Measurements from ENCODE around the gene PCNX1.

Gene PCNX1

DNA sequence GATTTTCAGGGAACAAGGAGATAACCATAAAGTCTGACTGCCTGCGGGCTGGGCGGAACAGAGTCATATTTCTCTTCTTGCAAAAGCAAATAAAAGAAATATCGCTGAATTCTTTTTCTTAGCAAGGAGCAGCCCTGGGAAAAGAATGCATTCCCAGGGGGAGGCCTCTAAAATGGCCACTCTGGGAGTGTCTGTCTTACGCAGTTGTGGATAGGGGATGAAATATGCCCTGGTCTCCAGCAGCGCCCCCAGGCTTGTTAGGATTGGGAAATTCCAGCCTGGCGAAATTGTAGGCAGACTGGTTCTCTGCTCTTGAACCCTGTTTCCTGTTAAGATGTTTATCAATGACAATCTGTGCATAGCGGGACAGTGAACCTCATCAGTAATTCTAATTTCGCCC is 40.5 kb downstream of the PCNX1 start:
- Mint-ChIP-seq H3K9me3 (peaks cover 40% of the 10 kb centered on the region), H3K27me3 (no peaks in the 10 kb centered on the region), H3K36me3 (ENCODE audit: low read depth) (peaks cover 62% of the 10 kb centered on the region), H3K27ac (no peak overlapping the region), H3K4me3 (no peak overlapping the region), H3K4me1 (peaks cover 27% of the 10 kb centered on the region)
- ATAC-seq, result no peak
- DNase-seq, result no peak

DNA sequence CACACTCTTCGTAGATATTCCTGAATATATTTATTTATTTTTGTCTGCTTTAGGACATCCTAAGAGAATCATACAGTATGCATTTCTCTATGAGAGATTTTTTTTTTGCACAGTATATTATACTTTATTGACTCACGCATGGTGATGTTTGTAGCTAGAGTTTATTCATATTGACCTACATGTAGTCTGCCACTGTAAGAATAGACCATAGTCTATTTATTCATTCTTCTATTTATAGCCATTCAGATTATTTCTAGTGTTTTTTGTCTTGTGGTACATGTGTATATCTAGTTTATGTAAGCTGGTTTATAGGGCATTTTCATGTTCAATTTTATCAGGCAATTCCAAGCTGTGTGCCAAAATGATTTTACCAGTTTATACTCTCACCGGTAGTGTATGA is 45.2 kb downstream of the PCNX1 start:
- H3K9me3 Mint-ChIP-seq, result peaks cover 8% of the 10 kb centered on the region
- H3K27ac Mint-ChIP-seq, result no peak overlapping the region
- peaks cover 22% of the 10 kb centered on the region for H3K36me3 Mint-ChIP-seq (ENCODE audit: low read depth)
- no peak overlapping the region for H3K4me3 Mint-ChIP-seq
- H3K27me3 Mint-ChIP-seq, result no peaks in the 10 kb centered on the region
- DNase-seq, result no peak
- no peak for ATAC-seq
- peaks cover 28% of the 10 kb centered on the region for H3K4me1 Mint-ChIP-seq

DNA sequence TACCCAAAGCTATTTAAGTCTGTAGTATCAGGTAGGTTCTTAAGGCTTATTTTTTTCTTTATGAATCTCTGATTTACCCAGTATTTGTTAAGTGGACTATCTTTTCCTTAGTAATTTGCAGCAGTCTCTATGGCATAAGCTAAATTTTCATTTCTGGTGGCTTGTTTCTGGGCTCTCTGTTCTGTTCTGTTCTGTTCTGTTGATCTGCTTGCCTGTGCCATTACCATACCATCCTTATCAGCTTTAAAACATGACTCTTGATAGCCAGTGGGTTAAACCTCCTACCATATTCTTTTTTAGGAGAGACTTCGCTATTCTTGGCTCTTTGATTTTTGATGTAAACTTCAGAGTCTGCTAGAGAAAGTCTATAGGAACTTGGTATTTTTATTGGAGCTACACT is 46.8 kb downstream of the PCNX1 start:
- H3K27me3 Mint-ChIP-seq, result no peaks in the 10 kb centered on the region
- no peak overlapping the region for H3K4me3 Mint-ChIP-seq
- peaks cover 13% of the 10 kb centered on the region for H3K36me3 Mint-ChIP-seq (ENCODE audit: low read depth)
- no peak for ATAC-seq
- H3K9me3 Mint-ChIP-seq, result no peaks in the 10 kb centered on the region
- H3K4me1 Mint-ChIP-seq, result peaks cover 28% of the 10 kb centered on the region
- no peak overlapping the region for H3K27ac Mint-ChIP-seq
- no peak for DNase-seq

DNA sequence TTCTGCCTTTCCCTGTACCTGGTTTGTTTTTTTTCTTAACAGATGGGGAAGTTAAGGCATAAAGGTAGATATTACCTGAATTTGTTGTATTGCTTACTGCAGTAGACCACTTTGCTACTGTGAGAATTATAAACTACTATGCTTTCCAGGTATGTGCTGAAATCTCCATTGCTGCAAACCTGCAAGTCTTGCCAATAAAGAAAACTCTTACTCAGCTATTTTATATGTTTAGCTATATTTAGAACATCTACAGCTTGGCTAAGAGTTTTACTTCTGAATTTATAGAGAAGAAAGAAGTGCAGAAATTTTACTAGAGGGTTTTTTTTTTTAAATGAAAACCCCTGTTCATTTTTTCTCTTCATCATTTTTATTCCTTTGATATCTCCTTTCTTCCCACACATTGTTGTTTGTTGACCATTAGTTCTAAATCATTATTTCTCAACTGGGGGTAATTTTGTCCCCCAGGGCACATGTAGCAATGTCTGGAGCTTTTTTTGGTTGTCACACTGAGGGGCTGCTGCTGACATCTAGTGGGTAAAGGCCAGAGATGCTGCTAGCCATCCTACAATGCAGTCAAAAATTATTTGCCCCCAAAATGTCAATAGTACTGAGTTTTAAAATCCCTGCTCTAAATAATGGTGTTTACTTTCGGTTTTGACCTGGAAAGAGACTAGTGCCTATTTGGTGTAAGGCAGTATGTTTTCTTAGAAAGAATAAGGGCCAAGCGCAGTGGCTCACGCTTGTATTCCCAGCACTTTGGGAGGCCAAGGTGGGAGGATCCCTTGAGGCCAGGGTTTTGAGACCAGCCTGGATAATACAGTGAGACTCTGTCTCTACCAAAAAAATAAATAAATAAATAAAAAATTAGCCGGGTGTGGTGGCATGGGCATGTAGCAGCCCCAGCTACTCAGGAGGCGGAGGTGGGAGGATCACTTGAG is 48.6 kb downstream of the PCNX1 start:
- no peak overlapping the region for H3K27ac Mint-ChIP-seq
- peaks cover 7% of the 10 kb centered on the region for H3K36me3 Mint-ChIP-seq (ENCODE audit: low read depth)
- H3K4me1 Mint-ChIP-seq, result peaks cover 28% of the 10 kb centered on the region
- peak; percentile 59 for ATAC-seq
- H3K27me3 Mint-ChIP-seq, result no peaks in the 10 kb centered on the region
- no peaks in the 10 kb centered on the region for H3K9me3 Mint-ChIP-seq
- peak; percentile 31 for DNase-seq
- H3K4me3 Mint-ChIP-seq, result no peak overlapping the region

DNA sequence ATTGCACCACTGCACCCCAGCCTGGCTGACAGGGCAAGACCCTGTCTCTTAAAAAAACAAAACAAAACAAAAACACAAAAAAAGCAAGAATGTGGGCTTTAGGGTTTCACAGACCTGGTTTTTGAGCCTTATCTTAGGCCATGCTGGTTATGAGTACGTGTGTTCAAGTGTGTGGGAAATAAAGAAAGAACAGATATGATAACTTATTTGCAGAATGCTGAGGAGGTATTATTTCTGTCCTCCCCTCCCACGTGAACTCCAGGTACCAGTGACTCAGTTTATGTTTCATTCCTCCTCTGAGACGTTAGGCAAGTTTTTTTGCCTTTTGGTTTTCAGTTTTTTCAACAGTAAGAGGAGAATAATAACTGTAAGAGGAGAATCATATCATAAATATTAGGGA is 49.3 kb downstream of the PCNX1 start:
- no peak overlapping the region for H3K4me3 Mint-ChIP-seq
- H3K27ac Mint-ChIP-seq, result no peak overlapping the region
- ATAC-seq (no peak), DNase-seq (no peak)
- H3K36me3 Mint-ChIP-seq (ENCODE audit: low read depth), result peaks cover 3% of the 10 kb centered on the region
- H3K9me3 Mint-ChIP-seq, result no peaks in the 10 kb centered on the region
- no peaks in the 10 kb centered on the region for H3K27me3 Mint-ChIP-seq
- H3K4me1 Mint-ChIP-seq, result peaks cover 28% of the 10 kb centered on the region

DNA sequence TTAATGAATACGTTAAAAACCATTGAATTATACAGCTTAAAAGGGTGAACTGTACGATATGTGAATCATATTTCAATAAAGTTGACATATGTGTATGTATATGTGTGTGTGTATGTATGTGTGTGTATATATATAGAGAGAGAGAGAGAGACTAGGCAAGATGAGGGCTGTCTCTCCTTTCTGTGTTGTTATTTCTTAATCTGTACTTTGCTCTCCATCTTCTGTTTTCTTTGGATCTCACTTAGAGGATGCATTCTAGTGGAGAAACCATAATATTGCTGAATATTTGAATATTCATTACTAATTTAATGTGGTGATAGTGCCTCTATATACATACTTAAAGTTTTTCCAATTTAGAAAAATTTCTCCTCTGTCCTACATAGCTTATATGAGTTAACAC is 50.5 kb downstream of the PCNX1 start:
- Mint-ChIP-seq H3K9me3 (no peaks in the 10 kb centered on the region), H3K27me3 (no peaks in the 10 kb centered on the region), H3K27ac (no peak overlapping the region), H3K4me3 (no peak overlapping the region), H3K36me3 (ENCODE audit: low read depth) (peaks cover 9% of the 10 kb centered on the region), H3K4me1 (peaks cover 30% of the 10 kb centered on the region)
- ATAC-seq (no peak), DNase-seq (no peak)

DNA sequence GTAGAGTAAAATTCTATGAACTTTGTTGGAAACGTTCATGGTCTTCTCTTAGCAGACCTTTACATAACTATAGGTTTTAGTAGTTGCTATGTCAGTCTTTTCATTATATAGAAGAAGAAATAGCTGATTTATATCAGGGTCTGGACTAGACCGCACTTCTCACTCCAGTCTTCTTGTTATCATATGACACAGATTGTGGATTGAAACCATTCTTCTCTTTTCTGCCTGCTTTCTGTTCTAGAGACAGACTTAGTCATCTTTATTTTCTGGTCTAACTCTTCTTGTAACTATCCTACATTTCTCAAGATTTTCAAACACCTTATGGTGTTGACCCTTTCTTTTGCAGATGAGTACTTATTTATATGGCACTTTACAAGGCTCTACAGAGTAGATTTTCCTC is 55.7 kb downstream of the PCNX1 start:
- Mint-ChIP-seq H3K36me3 (ENCODE audit: low read depth) (peaks cover 16% of the 10 kb centered on the region), H3K27me3 (no peaks in the 10 kb centered on the region), H3K4me3 (no peak overlapping the region), H3K9me3 (no peaks in the 10 kb centered on the region), H3K4me1 (peaks cover 27% of the 10 kb centered on the region), H3K27ac (no peak overlapping the region)
- no peak for ATAC-seq
- DNase-seq, result no peak

DNA sequence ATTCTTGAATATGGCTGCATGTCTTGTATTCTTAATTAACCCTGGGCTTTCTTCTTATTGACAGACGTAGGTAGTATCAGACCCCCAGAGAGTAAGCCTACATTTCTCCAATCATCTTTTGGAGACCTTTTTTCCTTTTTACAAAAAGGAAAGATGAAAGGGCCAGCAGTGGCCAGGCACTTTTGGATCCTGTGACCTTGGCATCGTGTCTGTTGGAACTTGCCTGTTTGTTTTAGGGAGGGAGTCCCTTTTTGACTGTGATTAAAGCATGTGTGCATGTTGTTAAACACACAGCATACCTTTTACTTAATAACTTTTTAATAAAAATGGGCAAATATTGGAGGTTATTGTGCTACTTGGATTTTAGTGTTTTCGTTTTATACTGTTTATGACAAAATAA is 57.2 kb downstream of the PCNX1 start:
- Mint-ChIP-seq H3K36me3 (ENCODE audit: low read depth) (peaks cover 20% of the 10 kb centered on the region), H3K9me3 (no peaks in the 10 kb centered on the region), H3K4me1 (peaks cover 36% of the 10 kb centered on the region), H3K4me3 (no peak overlapping the region), H3K27me3 (no peaks in the 10 kb centered on the region), H3K27ac (no peak overlapping the region)
- DNase-seq, result no peak
- no peak for ATAC-seq

DNA sequence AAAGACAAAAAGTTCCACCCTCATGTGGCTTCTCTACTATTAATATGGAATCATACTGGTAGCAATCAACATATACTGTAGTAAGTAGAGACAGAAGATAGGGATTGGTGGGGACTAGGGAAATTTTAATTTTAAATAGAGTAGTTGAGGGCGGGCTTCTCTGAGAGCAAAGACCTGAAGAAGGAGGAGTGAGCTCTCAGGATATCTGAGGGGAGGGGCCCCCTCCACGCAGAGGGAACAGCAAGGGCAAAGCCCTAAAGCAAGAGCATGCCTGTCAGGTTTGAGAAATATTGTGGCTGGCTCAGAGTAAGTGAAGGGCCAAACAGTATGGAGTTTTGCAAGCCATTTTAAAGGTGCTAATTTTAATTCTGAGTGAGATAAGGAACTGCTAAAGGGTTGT is 64.3 kb downstream of the PCNX1 start:
- Mint-ChIP-seq H3K4me3 (no peak overlapping the region), H3K4me1 (peaks cover 22% of the 10 kb centered on the region), H3K9me3 (no peaks in the 10 kb centered on the region), H3K36me3 (ENCODE audit: low read depth) (peaks cover 7% of the 10 kb centered on the region), H3K27me3 (no peaks in the 10 kb centered on the region), H3K27ac (no peak overlapping the region)
- no peak for DNase-seq
- no peak for ATAC-seq

DNA sequence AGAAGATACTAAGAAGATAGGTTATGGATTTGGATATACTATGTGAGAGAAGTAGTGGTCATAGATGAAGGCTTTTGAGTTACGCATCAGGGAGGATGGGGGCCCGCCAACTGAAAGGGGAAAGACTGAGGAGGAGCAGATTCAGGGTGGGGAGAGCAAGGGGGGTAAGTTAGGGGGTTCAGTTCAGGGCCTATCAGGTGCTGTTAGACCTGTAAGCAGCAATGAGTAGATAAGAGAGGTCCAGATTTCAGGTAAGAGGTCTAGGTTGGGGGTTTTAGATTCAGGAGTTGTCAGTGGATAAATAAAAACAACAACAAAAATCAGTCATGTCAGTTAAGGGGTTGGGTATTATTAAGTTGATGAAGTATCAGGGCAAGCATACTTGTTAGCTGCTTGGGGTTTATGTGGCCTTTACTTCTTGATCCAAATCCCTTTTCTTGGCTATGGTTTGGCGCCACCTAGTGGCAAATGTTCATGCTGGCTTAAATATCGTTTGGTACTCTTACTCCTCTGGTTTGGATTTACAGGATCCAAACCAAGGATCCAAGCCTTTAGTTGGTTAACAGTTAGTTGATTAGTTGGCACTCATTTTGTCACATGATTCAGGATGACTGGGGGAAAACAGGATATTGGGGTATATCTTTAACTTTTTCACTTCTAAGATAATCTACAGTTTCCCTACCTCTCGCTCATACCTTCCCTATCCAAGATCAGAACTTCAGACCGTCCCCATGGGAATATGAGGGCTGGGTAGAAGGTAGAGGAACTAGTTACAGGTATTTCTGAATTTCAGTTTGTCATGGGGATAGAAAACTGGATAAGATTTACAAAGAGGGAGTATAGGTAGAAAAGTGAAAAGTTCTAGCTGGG is 65.1 kb downstream of the PCNX1 start:
- Mint-ChIP-seq H3K4me3 (no peak overlapping the region), H3K27me3 (no peaks in the 10 kb centered on the region), H3K36me3 (ENCODE audit: low read depth) (peaks cover 12% of the 10 kb centered on the region), H3K9me3 (no peaks in the 10 kb centered on the region), H3K27ac (no peak overlapping the region), H3K4me1 (peaks cover 22% of the 10 kb centered on the region)
- ATAC-seq (peak; percentile 80), DNase-seq (peak; percentile 85)

DNA sequence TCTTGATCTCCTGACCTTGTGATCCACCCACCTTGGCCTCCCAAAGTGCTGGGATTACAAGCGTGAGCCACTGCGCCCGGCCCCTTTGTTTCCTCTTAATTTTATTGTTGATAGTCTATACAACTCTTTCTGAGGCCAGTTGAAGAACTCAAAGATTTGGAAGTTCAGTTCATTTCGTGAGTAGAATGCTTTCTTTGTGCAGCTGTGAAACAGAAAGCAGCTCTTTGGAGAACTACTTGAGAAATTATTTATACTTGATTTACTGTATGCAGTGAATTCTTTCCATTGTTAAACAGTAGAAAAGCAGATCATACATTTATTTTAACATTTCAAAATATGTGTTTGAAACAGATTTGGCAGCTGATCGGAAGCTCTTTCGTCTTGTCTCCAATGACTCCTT is 69.3 kb downstream of the PCNX1 start:
- Mint-ChIP-seq H3K9me3 (no peaks in the 10 kb centered on the region), H3K4me3 (no peak overlapping the region), H3K27ac (no peak overlapping the region), H3K4me1 (peaks cover 34% of the 10 kb centered on the region), H3K36me3 (ENCODE audit: low read depth) (peaks cover 18% of the 10 kb centered on the region), H3K27me3 (no peaks in the 10 kb centered on the region)
- DNase-seq (no peak), ATAC-seq (no peak)

DNA sequence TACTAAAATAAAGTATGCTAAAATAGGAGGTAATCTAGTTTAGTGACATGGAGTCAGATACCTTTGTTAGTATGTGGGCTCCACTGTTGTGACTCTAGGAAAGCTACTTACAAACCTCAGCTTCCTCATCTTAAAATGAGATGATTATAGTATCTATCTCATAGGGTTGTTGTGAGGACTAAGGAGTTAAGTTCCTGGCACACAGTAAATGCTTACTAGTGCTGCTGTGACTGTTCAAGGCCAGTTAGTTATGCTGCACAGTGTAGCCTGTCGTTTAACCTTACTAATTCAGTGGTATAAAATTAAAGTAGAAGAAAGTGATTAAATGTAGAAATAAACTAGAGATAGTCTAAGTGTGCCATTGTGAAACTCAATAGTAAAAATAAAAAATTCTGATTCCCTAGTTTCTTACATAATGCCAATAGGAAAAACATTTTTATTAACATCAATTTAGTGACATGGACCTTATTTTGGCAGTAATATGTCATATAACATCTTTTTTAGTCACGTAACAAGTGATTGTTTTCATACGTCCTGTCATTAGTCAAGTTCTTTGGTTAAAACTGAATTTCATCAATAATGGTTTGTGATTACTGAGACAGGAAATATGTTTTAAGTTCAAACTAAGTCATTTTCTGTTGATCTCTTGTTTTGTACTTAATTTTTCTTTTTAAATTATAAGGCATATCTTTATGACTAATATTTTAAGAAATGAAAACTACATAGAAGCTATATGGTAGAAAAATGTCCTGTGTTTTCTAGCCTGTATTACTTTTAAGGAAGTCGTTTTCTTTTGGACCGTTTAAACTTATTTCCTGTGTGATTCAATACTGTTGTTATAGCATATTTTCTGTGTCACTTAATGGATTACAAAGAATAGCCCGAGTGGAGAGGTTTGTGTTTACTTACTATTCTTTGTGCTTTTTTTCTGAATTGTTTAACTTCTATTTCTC is 74.0 kb downstream of the PCNX1 start:
- Mint-ChIP-seq H3K36me3 (ENCODE audit: low read depth) (peaks cover 16% of the 10 kb centered on the region), H3K9me3 (no peaks in the 10 kb centered on the region), H3K4me1 (peaks cover 38% of the 10 kb centered on the region), H3K4me3 (peak overlapping the region; percentile 25), H3K27ac (peak overlapping the region; percentile 66), H3K27me3 (no peaks in the 10 kb centered on the region)
- ATAC-seq (no peak), DNase-seq (no peak)

DNA sequence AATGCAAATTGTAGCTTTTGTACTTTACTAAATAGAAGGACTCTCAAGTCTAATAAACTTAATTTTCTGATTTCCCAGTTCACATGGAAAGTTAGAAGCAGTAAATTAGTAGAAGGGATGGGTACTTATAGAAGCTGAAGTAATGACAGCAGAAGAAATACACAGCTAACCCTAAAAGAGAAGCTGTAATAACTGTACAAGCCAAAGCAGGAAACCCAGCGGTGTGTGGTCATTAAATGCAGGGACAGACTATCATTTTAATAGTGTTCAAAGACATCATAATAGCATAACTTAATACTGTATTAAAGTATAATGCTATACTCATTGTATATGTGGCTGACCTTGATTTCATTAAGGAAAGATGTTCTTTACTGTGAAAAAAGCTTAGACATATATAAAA is 74.9 kb downstream of the PCNX1 start:
- DNase-seq (no peak), ATAC-seq (no peak)
- H3K36me3 Mint-ChIP-seq (ENCODE audit: low read depth), result peaks cover 11% of the 10 kb centered on the region
- H3K9me3 Mint-ChIP-seq, result no peaks in the 10 kb centered on the region
- no peaks in the 10 kb centered on the region for H3K27me3 Mint-ChIP-seq
- H3K4me3 Mint-ChIP-seq, result no peak overlapping the region
- H3K4me1 Mint-ChIP-seq, result peaks cover 44% of the 10 kb centered on the region
- no peak overlapping the region for H3K27ac Mint-ChIP-seq

DNA sequence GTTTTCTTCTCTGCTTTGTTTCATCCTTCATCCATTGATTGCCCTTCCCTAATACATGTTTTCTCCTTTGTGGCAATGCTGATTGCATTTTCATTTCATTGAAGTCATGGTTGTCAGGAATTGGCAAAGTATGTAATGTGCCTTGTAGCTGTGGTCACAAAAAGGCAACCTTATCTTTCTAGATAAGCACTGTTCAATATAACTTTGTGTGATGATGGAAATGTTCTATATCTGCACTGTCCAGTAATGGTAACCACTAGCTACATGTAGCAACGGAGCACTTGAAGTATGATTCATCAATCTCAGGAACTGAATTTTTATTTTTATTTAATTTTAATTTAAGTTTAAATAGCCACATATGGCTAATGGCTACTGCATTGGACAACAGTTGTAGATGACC is 79.8 kb downstream of the PCNX1 start:
- Mint-ChIP-seq H3K27me3 (no peaks in the 10 kb centered on the region), H3K4me3 (no peak overlapping the region), H3K4me1 (peaks cover 33% of the 10 kb centered on the region), H3K9me3 (no peaks in the 10 kb centered on the region), H3K36me3 (ENCODE audit: low read depth) (peaks cover 4% of the 10 kb centered on the region), H3K27ac (peak overlapping the region; percentile 28)
- no peak for DNase-seq
- no peak for ATAC-seq

All from activated naive CD8-positive, alpha-beta T cell treated with anti-CD3 and anti-CD28 coated beads, Interleukin-2, amount 50 U/mL, for 24 hours (primary cell).